Testis (tissue), 2 donors: ENCODE results near the gene PTPA.

Experiments used
- CTCF ChIP-seq, 3 experiments: fragments of 450-650 bp in 2 of 3; fragments of 200-600 bp in 1 of 3; sonication (generic) in 1 of 3; IDR thresholded peaks; one replicate each; pipeline ENCODE4 v1.5.1; 2016 to 2019; ENCODE audit warnings: antibody characterized with exemption in 3 of 3, mild to moderate bottlenecking in 2 of 3, moderate library complexity in 1 of 3
- POLR2A ChIP-seq: fragments of 450-650 bp; IDR thresholded peaks from one replicate; pipeline ENCODE4 v1.6.1; 2017; ENCODE audit warnings: antibody characterized with exemption, mild to moderate bottlenecking, moderate library complexity

GRCh38 chr9:129138476-129139232 is 27.4 kb downstream of the PTPA start:
- no peak for TF ChIP-seq CTCF (IDR thresholded peaks at IDR 0.05)
- no peak for TF ChIP-seq POLR2A
